WTC11 (cell line): ENCODE results near the gene CLECL1. TPM values are rescaled to one million over a fixed set of nuclear protein-coding genes. Genes with fewer than 3 reads are reported as not detected.

Source experiments
- total RNA-seq: library from RNA; stranded (reverse); gene quantifications from 3 replicates; pipeline ENCODE4 v1.2.3, GENCODE V29; 2021

The CLECL1 gene
- total RNA-seq, 1 experiment from 2014 or later = not detected

Other genes with a start within 250 kb of the CLECL1 start
- not detected in 3 replicates for gene KLRB1, start 125.2 kb downstream of the CLECL1 start, total RNA-seq
- 6.2 to 9.8 TPM (median 7.1 TPM) in 3 replicates for gene CLEC2D, start 63.4 kb downstream of the CLECL1 start, total RNA-seq
- gene CD69, start 27.8 kb upstream of the CLECL1 start, total RNA-seq = 0.34 to 0.60 TPM (median 0.42 TPM) in 3 replicates
- not detected in 3 replicates for gene KLRF1, start 94.4 kb upstream of the CLECL1 start, total RNA-seq
- gene CLEC2B, start 136.3 kb upstream of the CLECL1 start, total RNA-seq = 0.20 TPM in 1 of 3 replicates, not detected in the others
- gene KLRF2, start 148.4 kb upstream of the CLECL1 start, total RNA-seq = not detected in 3 replicates
- 2.1 to 3.5 TPM (median 2.7 TPM) in 3 replicates for gene CLEC2A, start 199.3 kb upstream of the CLECL1 start, total RNA-seq
- not detected in 3 replicates for gene CLEC12A, start 238.3 kb upstream of the CLECL1 start, total RNA-seq